K562 (cell line): ENCODE measurements around the gene YPEL4.

ENCODE experiments used
- FOXJ3 ChIP-seq: sonication (generic); formaldehyde crosslinking; IDR thresholded peaks from 2 replicates; pipeline ENCODE4 v1.4.0; 2020; ENCODE audit warnings: mild to moderate bottlenecking, missing genetic modification reagents
- FOXO4 ChIP-seq: fragments of 450-650 bp; formaldehyde crosslinking; IDR thresholded peaks from 2 replicates; pipeline ENCODE4 v1.4.0; 2020; ENCODE audit warnings: mild to moderate bottlenecking, moderate library complexity
- HINFP ChIP-seq: fragments of 450-650 bp; conservative IDR thresholded peaks from 2 replicates; pipeline ENCODE4 v1.6.1; 2016; ENCODE audit warnings: missing genetic modification characterization, low read depth, mild to moderate bottlenecking, control low read depth, missing compliant biosample characterization
- NR2F6 ChIP-seq: fragments of 450-650 bp; formaldehyde crosslinking; IDR thresholded peaks from 2 replicates; pipeline ENCODE4 v1.4.0; 2020; ENCODE audit warnings: mild to moderate bottlenecking
- POLR2A ChIP-seq: fragments of 450-650 bp; conservative IDR thresholded peaks from 2 replicates; pipeline ENCODE4 v1.6.1; 2016
- TAF15 ChIP-seq: fragments of 200-400 bp; formaldehyde crosslinking; IDR thresholded peaks from 2 replicates; pipeline ENCODE4 v1.6.1; 2017; ENCODE audit warnings: mild to moderate bottlenecking, low read depth, low read length, moderate library complexity
- ZNF3 ChIP-seq: fragments of 250-450 bp; sonication (Bioruptor Pico); IDR thresholded peaks from 2 replicates; pipeline ENCODE4 v1.5.0; 2021; ENCODE audit warnings: mild to moderate bottlenecking, moderate library complexity
- ZNF785 ChIP-seq: fragments of 250-450 bp; sonication (Bioruptor Pico); IDR thresholded peaks from 2 replicates; pipeline ENCODE4 v1.4.0; 2020; ENCODE audit warnings: mild to moderate bottlenecking

- TF ChIP-seq NR2F6 (CRISPR knock-in tag) (no peak), HINFP (no peak), TAF15 (no peak), FOXO4 (CRISPR knock-in tag) (no peak), POLR2A (no peak), ZNF785 (CRISPR knock-in tag) (no peak), ZNF3 (CRISPR knock-in tag) (no peak), FOXJ3 (CRISPR knock-in tag) (no peak)
Measured at GRCh38 chr11:57663975-57664374, 14.3 kb upstream of the YPEL4 start.
